Measurements from ENCODE around the gene BGLAP. TPM values are rescaled to one million over a fixed set of nuclear protein-coding genes. Genes with fewer than 3 reads are reported as not detected.

Gene BGLAP
- polyA plus RNA-seq, 1 experiment = 0.12 TPM

DNA sequence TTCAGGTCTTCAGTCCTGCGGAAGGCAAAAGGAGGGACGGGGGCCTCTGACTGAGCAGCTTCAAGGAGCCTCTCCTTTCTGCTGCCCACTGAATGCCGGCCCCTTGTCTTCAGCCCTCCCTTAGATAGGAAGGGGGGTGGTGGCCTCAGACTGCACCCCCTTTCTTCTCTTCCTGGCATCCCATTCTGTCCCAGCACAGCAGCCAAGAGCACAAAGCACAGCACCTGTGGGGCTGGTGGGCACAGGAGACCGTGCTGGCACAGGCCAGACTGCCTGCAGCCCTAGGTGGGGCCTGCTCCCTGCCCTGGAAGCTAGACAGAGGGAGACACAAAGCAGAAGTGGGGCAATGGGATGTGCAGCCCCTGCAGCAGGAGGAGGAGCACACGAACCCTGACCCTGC, 7.6 kb downstream of the BGLAP start:
- Histone ChIP-seq H3K4me3 (ENCODE audit: low read depth, low read length) (no peak overlapping the region), H3K27ac (ENCODE audit: low read depth, low read length) (no peak overlapping the region), H3K27me3 (ENCODE audit: control insufficient read depth, insufficient read depth, low read length) (no peaks in the 10 kb centered on the region), H3K9me3 (ENCODE audit: control insufficient read depth, insufficient read depth, low read length) (no peaks in the 10 kb centered on the region; the same call in 1 of the 2 replicates)
- POLR2A ChIA-PET = interaction anchor here (1.3 kb wide), 1 partner anchor 16 kb away, joined by 4 read pairs; no protein-coding TSS in a partner anchor
- CTCF ChIA-PET = interaction anchor here (0.8 kb wide), 1 partner anchor 9 kb away, joined by 3 read pairs; no protein-coding TSS in a partner anchor
- DNase-seq (ENCODE audit: low read depth, low spot score) = no peak
- TF ChIP-seq, protein P1, sequence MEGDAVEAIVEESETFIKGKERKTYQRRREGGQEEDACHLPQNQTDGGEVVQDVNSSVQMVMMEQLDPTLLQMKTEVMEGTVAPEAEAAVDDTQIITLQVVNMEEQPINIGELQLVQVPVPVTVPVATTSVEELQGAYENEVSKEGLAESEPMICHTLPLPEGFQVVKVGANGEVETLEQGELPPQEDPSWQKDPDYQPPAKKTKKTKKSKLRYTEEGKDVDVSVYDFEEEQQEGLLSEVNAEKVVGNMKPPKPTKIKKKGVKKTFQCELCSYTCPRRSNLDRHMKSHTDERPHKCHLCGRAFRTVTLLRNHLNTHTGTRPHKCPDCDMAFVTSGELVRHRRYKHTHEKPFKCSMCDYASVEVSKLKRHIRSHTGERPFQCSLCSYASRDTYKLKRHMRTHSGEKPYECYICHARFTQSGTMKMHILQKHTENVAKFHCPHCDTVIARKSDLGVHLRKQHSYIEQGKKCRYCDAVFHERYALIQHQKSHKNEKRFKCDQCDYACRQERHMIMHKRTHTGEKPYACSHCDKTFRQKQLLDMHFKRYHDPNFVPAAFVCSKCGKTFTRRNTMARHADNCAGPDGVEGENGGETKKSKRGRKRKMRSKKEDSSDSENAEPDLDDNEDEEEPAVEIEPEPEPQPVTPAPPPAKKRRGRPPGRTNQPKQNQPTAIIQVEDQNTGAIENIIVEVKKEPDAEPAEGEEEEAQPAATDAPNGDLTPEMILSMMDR (IDR thresholded peaks at IDR 0.05; ENCODE audit: low read depth, low read length) = no peak

DNA sequence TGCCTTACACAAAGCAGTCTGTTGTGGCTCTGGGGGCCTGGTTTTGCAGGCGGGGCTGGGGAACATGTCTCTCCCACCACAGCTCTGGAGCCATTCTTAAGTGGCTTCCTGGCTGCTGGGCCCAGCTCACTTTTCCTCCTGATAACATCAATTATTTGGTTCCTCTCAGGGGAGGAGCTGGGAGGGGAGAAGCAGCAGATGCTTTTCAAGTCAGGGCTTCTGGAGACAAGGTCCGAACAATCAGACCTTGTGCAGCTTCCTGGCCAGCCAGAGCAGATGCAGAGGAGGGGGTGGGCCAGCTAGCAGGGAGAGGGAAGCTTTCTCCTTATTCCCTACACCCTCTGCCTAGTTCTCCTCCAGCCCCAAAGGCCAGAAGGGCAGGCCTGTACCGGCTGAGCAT, 9.5 kb downstream of the BGLAP start:
- POLR2A ChIA-PET = interaction anchor here (1.3 kb wide), 1 partner anchor 8 kb away, joined by 4 read pairs; no protein-coding TSS in a partner anchor
- no peaks in the 10 kb centered on the region for H3K9me3 ChIP-seq (ENCODE audit: control insufficient read depth, insufficient read depth, low read length)
- no peak overlapping the region for H3K27ac ChIP-seq (ENCODE audit: low read depth, low read length)
- CTCF ChIA-PET = no interaction called here
- TF ChIP-seq, protein P1 (IDR thresholded peaks at IDR 0.05; ENCODE audit: low read depth, low read length) = no peak
- no peak for DNase-seq (ENCODE audit: low read depth, low spot score)
- no peaks in the 10 kb centered on the region for H3K27me3 ChIP-seq (ENCODE audit: control insufficient read depth, insufficient read depth, low read length)
- no peak overlapping the region for H3K4me3 ChIP-seq (ENCODE audit: low read depth, low read length)

DNA sequence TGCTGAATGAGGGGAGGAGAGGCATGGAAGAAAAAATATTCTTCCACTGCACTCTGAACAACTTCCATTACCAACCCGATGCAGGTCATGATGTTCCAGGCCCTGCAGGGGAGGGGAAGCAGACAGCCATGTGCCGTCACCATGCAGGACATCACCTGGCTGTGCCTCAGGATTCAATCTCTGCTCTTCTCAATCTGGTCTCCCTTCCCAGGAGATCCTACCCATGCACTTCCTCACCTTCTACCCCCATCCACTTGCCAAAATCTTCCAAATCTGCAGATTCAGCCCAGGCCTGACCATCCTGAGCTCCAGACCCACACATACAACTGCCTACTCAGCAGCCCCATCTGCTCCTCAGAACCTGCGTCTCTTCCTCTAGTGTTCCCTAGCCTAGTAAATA, 11.7 kb downstream of the BGLAP start:
- H3K4me3 ChIP-seq (ENCODE audit: low read depth, low read length) = no peak overlapping the region
- no peak overlapping the region for H3K27ac ChIP-seq (ENCODE audit: low read depth, low read length)
- H3K9me3 ChIP-seq (ENCODE audit: control insufficient read depth, insufficient read depth, low read length) = no peaks in the 10 kb centered on the region
- H3K27me3 ChIP-seq (ENCODE audit: control insufficient read depth, insufficient read depth, low read length) = no peaks in the 10 kb centered on the region
- POLR2A ChIA-PET = interaction anchor here (1.0 kb wide), 1 partner anchor 20 kb away, joined by 5 read pairs; no protein-coding TSS in a partner anchor
- CTCF ChIA-PET = interaction anchor here (1.5 to 1.7 kb wide), 2 partner anchors 65 to 66 kb away, joined by 3 to 4 read pairs; no protein-coding TSS in a partner anchor
- TF ChIP-seq, protein P1 (IDR thresholded peaks at IDR 0.05; ENCODE audit: low read depth, low read length) = no peak
- DNase-seq (ENCODE audit: low read depth, low spot score) = no peak

DNA sequence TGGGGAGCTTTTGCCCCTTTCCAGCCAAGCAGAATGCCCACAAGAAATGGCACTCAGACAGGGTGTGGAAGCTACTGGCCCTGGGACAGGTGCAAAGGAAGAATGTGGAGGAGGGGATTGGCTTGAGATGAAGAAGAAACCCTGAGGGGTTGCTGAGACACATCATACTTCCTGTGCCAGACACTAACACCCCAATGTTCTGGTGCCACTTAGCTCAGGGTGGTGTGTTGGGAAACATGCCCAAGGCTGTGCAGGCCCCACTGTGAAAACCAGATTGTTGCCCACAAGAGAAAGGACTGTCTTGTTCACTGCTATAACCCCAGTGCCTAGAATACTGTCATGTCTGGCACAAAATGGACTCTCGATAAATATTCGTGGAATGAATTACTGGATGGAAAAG, 15.7 kb downstream of the BGLAP start:
- no peak overlapping the region for H3K27ac ChIP-seq (ENCODE audit: low read depth, low read length)

DNA sequence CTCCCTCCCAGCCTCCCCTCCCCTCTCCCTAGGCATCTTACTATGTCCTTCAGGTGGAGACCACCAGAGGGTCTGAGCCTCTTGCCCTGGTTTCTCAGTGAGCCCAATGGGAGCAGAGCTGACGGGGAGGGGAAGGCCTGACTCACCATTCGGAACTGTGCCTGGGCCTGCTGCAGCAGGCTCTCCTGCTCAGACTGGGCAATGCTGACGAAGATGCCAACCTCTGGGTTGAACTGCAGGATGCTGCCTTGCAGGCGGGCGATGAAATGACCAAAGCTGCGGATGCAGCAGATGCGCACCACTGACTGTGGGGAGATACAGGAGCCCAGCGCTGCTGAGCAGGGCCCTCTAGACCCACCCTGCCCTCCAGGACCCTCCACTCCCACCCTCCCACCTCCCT, 16.9 kb downstream of the BGLAP start:
- ChIA-PET CTCF (interaction anchor here (1.0 kb wide), 1 partner anchor 9 kb away, joined by 3 read pairs; no protein-coding TSS in a partner anchor), POLR2A (interaction anchor here (1.2 kb wide), 1 partner anchor 7 kb away, joined by 4 read pairs; no protein-coding TSS in a partner anchor)
- DNase-seq (ENCODE audit: low read depth, low spot score) = no peak
- no peak overlapping the region for H3K4me3 ChIP-seq (ENCODE audit: low read depth, low read length)
- TF ChIP-seq, protein P1 (IDR thresholded peaks at IDR 0.05; ENCODE audit: low read depth, low read length) = no peak
- no peaks in the 10 kb centered on the region for H3K9me3 ChIP-seq (ENCODE audit: control insufficient read depth, insufficient read depth, low read length)
- H3K27me3 ChIP-seq (ENCODE audit: control insufficient read depth, insufficient read depth, low read length) = no peaks in the 10 kb centered on the region
- H3K27ac ChIP-seq (ENCODE audit: low read depth, low read length) = no peak overlapping the region

More for the DNA sequence above, 15.7 kb downstream of the BGLAP start:
- no peaks in the 10 kb centered on the region for H3K9me3 ChIP-seq (ENCODE audit: control insufficient read depth, insufficient read depth, low read length)
- no peak overlapping the region for H3K4me3 ChIP-seq (ENCODE audit: low read depth, low read length)
- H3K27me3 ChIP-seq (ENCODE audit: control insufficient read depth, insufficient read depth, low read length) = no peaks in the 10 kb centered on the region
- DNase-seq (ENCODE audit: low read depth, low spot score) = no peak
- TF ChIP-seq, protein P1 (IDR thresholded peaks at IDR 0.05; ENCODE audit: low read depth, low read length) = no peak
- ChIA-PET CTCF (no interaction called here), POLR2A (no interaction called here)

Data from AG04450 (cell line).